Lung (tissue), 12 donors: Measurements from ENCODE around the gene PEPD. TPM values are rescaled to one million over a fixed set of nuclear protein-coding genes. Genes with fewer than 3 reads are reported as not detected.

Experiments
- ATAC-seq: fragments of 200-7000 bp; cut with Tn5 transposase; one replicate; pipeline ENCODE4 v1.9.1; 2020; ENCODE audit warnings: moderate number of reproducible peaks; ENCODE audit not compliant: insufficient read depth, low FRiP score
- DNase-seq, 3 donors: peaks; one replicate each; pipeline ENCODE4 v3.0.0-alpha.2; 2013 to 2017
- H3K27ac ChIP-seq, 2 donors: one replicate each; pipeline ENCODE4 v1.5.1; 2013; ENCODE audit warnings: mild to moderate bottlenecking in 2 of 2, moderate library complexity in 2 of 2, control low read depth in 1 of 2, inconsistent platforms in 1 of 2, low read depth in 1 of 2, low read length in 1 of 2
- H3K27me3 ChIP-seq, 3 donors: one replicate each; pipeline ENCODE4 v1.5.1; 2013; ENCODE audit warnings: low read length in 2 of 3; ENCODE audit not compliant: control insufficient read depth in 3 of 3, insufficient read depth in 3 of 3
- H3K36me3 ChIP-seq, 4 donors: one replicate each; pipeline ENCODE4 v1.5.1; 2013; ENCODE audit warnings: low read length in 4 of 4, mild to moderate bottlenecking in 1 of 4, moderate library complexity in 1 of 4; ENCODE audit not compliant: control insufficient read depth in 4 of 4, insufficient read depth in 4 of 4
- H3K4me1 ChIP-seq, 5 donors: one replicate each; pipeline ENCODE4 v1.5.1; 2013; ENCODE audit warnings: low read length in 5 of 5, mild to moderate bottlenecking in 2 of 5, moderate library complexity in 1 of 5; ENCODE audit not compliant: control insufficient read depth in 5 of 5, insufficient read depth in 5 of 5
- H3K4me3 ChIP-seq: one replicate; pipeline ENCODE4 v1.5.1; 2013; ENCODE audit warnings: mild to moderate bottlenecking, control low read depth, moderate library complexity
- H3K9ac ChIP-seq, 2 donors: one replicate each; pipeline ENCODE4 v1.5.1; 2013; ENCODE audit warnings: low read length in 2 of 2, control low read depth in 1 of 2; ENCODE audit not compliant: insufficient read depth in 1 of 2
- H3K9me3 ChIP-seq, 4 donors: one replicate each; pipeline ENCODE4 v1.5.1; 2013; ENCODE audit warnings: low read length in 3 of 4, mild to moderate bottlenecking in 1 of 4, moderate library complexity in 1 of 4; ENCODE audit not compliant: control insufficient read depth in 4 of 4, insufficient read depth in 3 of 4
- WGBS, 2 donors: extraction: QIAGEN DNeasy Blood & Tissue Kit; methylation state at CpG; one replicate each; pipeline ENCODE4 v1.1.7; 2013; 5-methylcytosine and 5-hydroxymethylcytosine counted together
- polyA plus RNA-seq, 2 donors: library from polyadenylated mRNA; stranded (reverse); fragments of 200-250 nt; gene quantifications; one replicate each; pipeline ENCODE4 v1.2.1, GENCODE V29; 2013
- total RNA-seq, 2 donors: library from RNA; depleted of rRNA in 1 of 2; stranded (reverse); fragments of >200 nt in 1 of 2; gene quantifications; one replicate each; pipeline ENCODE4 v1.2.1, GENCODE V29; 2014 to 2021
- TF ChIP-seq, protein P1 (sequence below): IDR thresholded peaks from 2 replicates; pipeline ENCODE4 v1.5.1; 2012; ENCODE audit warnings: mild to moderate bottlenecking; ENCODE audit errors: control extremely low read depth, extremely low read depth
- donor health status: control.
- donor health status: control.
- donor health status: Bipolar disorder and iron deficiency.
- donor health status: healthy.
- donor health status: DM: yes; HTN: yes; CAD: no.

PEPD gene
- total and polyA plus RNA-seq, 4 donors: 29.6 to 88.2 (median 73.4) TPM

GRCh38 chr19:33350538-33351309 lies 170.9 kb downstream of the PEPD start:
- 79 to 88% methylated on average over 12 of the region's 12 CpGs for WGBS, 2 donors
- TF ChIP-seq, protein P1, sequence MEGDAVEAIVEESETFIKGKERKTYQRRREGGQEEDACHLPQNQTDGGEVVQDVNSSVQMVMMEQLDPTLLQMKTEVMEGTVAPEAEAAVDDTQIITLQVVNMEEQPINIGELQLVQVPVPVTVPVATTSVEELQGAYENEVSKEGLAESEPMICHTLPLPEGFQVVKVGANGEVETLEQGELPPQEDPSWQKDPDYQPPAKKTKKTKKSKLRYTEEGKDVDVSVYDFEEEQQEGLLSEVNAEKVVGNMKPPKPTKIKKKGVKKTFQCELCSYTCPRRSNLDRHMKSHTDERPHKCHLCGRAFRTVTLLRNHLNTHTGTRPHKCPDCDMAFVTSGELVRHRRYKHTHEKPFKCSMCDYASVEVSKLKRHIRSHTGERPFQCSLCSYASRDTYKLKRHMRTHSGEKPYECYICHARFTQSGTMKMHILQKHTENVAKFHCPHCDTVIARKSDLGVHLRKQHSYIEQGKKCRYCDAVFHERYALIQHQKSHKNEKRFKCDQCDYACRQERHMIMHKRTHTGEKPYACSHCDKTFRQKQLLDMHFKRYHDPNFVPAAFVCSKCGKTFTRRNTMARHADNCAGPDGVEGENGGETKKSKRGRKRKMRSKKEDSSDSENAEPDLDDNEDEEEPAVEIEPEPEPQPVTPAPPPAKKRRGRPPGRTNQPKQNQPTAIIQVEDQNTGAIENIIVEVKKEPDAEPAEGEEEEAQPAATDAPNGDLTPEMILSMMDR: no peak
- H3K4me1 ChIP-seq: no peaks in the 10 kb centered on the region
- no peak overlapping the region for H3K4me3 ChIP-seq
- no peak for ATAC-seq
- peaks cover 0 to 4% (median 2%) of the 10 kb centered on the region in 4 donors for H3K9me3 ChIP-seq
- no peaks in the 10 kb centered on the region for H3K36me3 ChIP-seq
- H3K9ac ChIP-seq: no peak overlapping the region
- no peak overlapping the region for H3K27ac ChIP-seq
- no peak for DNase-seq
- peaks cover 0 to 3% (median 0%) of the 10 kb centered on the region in 3 donors for H3K27me3 ChIP-seq

DNA sequence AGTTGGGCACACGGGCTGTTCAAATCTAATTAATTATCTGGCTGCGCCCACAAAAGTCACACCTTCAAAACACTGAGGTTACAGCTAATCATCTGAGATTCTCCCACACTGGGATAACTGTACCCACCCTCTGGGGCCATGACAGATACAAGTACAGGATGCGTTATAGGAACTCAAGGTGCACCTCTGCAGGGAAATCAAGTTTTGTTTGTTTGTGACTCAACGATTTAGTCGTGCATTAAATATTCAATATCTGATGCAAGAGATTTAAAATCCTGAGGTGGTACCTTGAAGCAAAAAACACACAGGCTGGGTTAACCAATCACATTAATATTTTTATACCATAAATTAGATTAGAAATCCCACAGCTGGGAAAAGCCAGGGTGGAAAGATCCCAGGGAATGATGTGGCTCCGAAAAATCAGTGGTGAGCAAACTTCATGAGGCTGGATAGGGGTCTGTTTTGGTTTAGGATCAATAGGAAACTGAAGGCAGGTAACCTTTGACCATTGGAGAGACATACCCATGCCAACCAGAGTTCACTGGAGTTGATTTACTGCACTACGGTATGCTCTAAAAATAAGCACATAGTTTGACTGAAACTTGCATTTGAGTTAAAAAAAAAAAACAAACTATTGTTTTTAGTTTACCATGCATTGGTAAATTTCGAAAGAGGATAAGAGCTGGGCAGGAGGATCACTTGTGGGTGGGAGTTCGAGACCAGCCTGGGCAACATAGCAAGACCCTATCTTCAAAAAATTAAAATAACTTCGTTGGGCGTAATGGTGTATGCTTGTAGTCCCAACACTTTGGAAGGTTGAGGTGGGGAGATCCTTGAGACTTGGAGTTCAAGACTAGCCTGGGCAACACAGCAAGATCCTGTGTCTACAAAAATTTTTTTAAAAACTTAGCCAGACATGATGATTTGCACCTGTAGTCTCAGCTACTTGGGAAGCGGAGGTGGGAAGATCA lies 172.0 kb downstream of the PEPD start:
- TF ChIP-seq, protein P1: no peak
- DNase-seq (no peak), ATAC-seq (no peak)
- no peaks in the 10 kb centered on the region for H3K9me3 ChIP-seq
- H3K9ac ChIP-seq: no peak overlapping the region
- 85 to 90% methylated on average over 12 of the region's 12 CpGs for WGBS, 2 donors
- H3K27ac ChIP-seq: no peak overlapping the region
- no peaks in the 10 kb centered on the region for H3K36me3 ChIP-seq
- H3K4me3 ChIP-seq: no peak overlapping the region
- no peaks in the 10 kb centered on the region for H3K4me1 ChIP-seq
- peaks cover 0 to 3% (median 0%) of the 10 kb centered on the region in 3 donors for H3K27me3 ChIP-seq

- Histone ChIP-seq H3K4me1 (no peaks in the 10 kb centered on the region), H3K36me3 (no peaks in the 10 kb centered on the region), H3K9me3 (no peaks in the 10 kb centered on the region), H3K4me3 (no peak overlapping the region), H3K27me3 (peaks cover 0 to 3% (median 0%) of the 10 kb centered on the region in 3 donors), H3K9ac (no peak overlapping the region), H3K27ac (no peak overlapping the region)
- ATAC-seq (no peak), DNase-seq (no peak)
- WGBS, 2 donors: 76 to 81% methylated on average over 12 of the region's 12 CpGs
- TF ChIP-seq, protein P1: no peak
Observed at GRCh38 chr19:33348301-33349010, 173.1 kb downstream of the PEPD start.
